Hepatocyte (in vitro differentiated cells): Measurements from ENCODE around the gene APOM.

Experiments used
- EZH2 ChIP-seq: fragments of 200-600 bp; sonication (generic); IDR thresholded peaks from 2 replicates; pipeline ENCODE4 v1.6.1; 2016; ENCODE audit warnings: antibody characterized with exemption, mild to moderate bottlenecking, borderline replicate concordance
- TF ChIP-seq, protein P1 (sequence below): fragments of 200-600 bp; sonication (generic); IDR thresholded peaks from 2 replicates; pipeline ENCODE4 v1.5.1; 2016; ENCODE audit warnings: antibody characterized with exemption, mild to moderate bottlenecking; ENCODE audit not compliant: poor library complexity

DNA sequence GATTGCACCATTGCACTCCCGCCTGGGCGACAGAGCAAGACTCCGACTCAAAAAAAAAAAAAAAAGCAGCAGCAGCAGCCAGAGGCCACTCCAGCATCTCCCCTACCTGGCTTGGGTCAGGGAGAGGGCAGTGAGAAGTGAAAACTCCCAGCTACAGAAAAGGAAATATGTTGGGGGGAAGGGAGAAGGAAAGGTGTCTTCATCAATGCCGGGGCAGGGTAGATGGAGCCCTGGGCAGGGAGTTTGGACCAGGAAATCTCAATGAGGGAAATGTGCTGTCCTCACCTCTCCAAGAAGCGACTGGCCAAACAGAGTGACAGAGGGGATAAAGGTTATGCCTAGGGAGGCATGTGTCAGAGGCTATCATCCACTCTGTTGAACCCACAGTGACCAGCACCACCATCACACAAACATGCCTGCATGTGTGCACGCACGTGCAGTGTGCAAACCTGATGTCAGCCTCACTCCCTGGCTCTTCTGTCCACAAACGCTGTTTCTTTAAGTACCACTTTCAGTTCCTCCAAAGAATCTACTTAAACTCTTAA, 41.5 kb upstream of the APOM start:
- TF ChIP-seq, protein P1, sequence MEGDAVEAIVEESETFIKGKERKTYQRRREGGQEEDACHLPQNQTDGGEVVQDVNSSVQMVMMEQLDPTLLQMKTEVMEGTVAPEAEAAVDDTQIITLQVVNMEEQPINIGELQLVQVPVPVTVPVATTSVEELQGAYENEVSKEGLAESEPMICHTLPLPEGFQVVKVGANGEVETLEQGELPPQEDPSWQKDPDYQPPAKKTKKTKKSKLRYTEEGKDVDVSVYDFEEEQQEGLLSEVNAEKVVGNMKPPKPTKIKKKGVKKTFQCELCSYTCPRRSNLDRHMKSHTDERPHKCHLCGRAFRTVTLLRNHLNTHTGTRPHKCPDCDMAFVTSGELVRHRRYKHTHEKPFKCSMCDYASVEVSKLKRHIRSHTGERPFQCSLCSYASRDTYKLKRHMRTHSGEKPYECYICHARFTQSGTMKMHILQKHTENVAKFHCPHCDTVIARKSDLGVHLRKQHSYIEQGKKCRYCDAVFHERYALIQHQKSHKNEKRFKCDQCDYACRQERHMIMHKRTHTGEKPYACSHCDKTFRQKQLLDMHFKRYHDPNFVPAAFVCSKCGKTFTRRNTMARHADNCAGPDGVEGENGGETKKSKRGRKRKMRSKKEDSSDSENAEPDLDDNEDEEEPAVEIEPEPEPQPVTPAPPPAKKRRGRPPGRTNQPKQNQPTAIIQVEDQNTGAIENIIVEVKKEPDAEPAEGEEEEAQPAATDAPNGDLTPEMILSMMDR = no peak
- TF ChIP-seq EZH2 = no peak
